Liver (tissue), 3 donors: ENCODE results near the gene FAM186B.

Experiments used
- CTCF ChIP-seq: fragments of 150-350 bp; IDR thresholded peaks from 2 replicates; pipeline ENCODE4 v1.5.1; 2017; ENCODE audit warnings: improper control_type of control experiment, low read depth, low read length; ENCODE audit not compliant: missing input control
- FOXA1 ChIP-seq: IDR thresholded peaks from 2 replicates; pipeline ENCODE4 v1.6.1; 2016; ENCODE audit warnings: antibody characterized with exemption
- GABPA ChIP-seq, 2 donors: IDR thresholded peaks in 1 of 2; conservative IDR thresholded peaks in 1 of 2; 2 replicates each; pipeline ENCODE4 v1.6.1; 2016; ENCODE audit warnings: antibody characterized with exemption in 2 of 2, mild to moderate bottlenecking in 1 of 2, moderate library complexity in 1 of 2
- HNF4A ChIP-seq, 2 donors: conservative IDR thresholded peaks; 2 replicates each; pipeline ENCODE4 v1.6.1; 2016; ENCODE audit warnings: antibody characterized with exemption in 2 of 2, mild to moderate bottlenecking in 2 of 2
- JUND ChIP-seq, 2 donors: IDR thresholded peaks; 2 replicates each; pipeline ENCODE4 v1.6.1; 2016; ENCODE audit warnings: antibody characterized with exemption in 2 of 2
- MAX ChIP-seq: IDR thresholded peaks from 2 replicates; pipeline ENCODE4 v1.6.1; 2016; ENCODE audit warnings: antibody characterized with exemption
- RAD21 ChIP-seq, 2 donors: IDR thresholded peaks; 2 replicates each; pipeline ENCODE4 v1.6.1; 2016; ENCODE audit warnings: antibody characterized with exemption in 2 of 2, mild to moderate bottlenecking in 2 of 2
- REST ChIP-seq: IDR thresholded peaks from 2 replicates; pipeline ENCODE4 v1.6.1; 2016; ENCODE audit warnings: antibody characterized with exemption, mild to moderate bottlenecking
- RXRA ChIP-seq, 2 donors: IDR thresholded peaks; 2 replicates each; pipeline ENCODE4 v1.6.1; 2017 to 2018; ENCODE audit warnings: antibody characterized with exemption in 2 of 2, mild to moderate bottlenecking in 1 of 2
- SP1 ChIP-seq: IDR thresholded peaks from 2 replicates; pipeline ENCODE4 v1.6.1; 2018; ENCODE audit warnings: antibody characterized with exemption, mild to moderate bottlenecking
- TAF1 ChIP-seq: conservative IDR thresholded peaks from 2 replicates; pipeline ENCODE4 v1.6.1; 2016; ENCODE audit warnings: antibody characterized with exemption, mild to moderate bottlenecking
- ZBTB33 ChIP-seq: IDR thresholded peaks from 2 replicates; pipeline ENCODE4 v1.6.1; 2016; ENCODE audit warnings: antibody characterized with exemption
- donor health status: healthy.
- donor health status: healthy.

GRCh38 chr12:49554266-49554665 is 51.2 kb downstream of the FAM186B start:
- TF ChIP-seq SP1 (no peak), JUND (IDR thresholded peaks at IDR 0.05) (no peak), CTCF (no peak), GABPA (IDR thresholded peaks at IDR 0.05 in 1 of 2, conservative IDR thresholded peaks at IDR 0.05 in 1 of 2) (no peak), RXRA (IDR thresholded peaks at IDR 0.05) (no peak), RAD21 (IDR thresholded peaks at IDR 0.05) (no peak), FOXA1 (no peak), TAF1 (no peak), REST (no peak), MAX (no peak), HNF4A (conservative IDR thresholded peaks at IDR 0.05) (no peak), ZBTB33 (no peak)
